SIG-M5 treated with dmso at 0.1 percent for 504 hours (cell line): ENCODE measurements around the gene MBD2.

Experiments used
- DNase-seq: peaks from one replicate; lab custom pipeline; 2025; ENCODE audit not compliant: unreplicated experiment; lab: John Stamatoyannopoulos, UW

Gene MBD2

GRCh38 chr18:54202851-54203250, 21.6 kb downstream of the MBD2 start:
- DNase-seq, result no peak

- DNase-seq, result no peak
These were observed 26.6 kb downstream of the MBD2 start for GRCh38 chr18:54197747-54198411.

DNA sequence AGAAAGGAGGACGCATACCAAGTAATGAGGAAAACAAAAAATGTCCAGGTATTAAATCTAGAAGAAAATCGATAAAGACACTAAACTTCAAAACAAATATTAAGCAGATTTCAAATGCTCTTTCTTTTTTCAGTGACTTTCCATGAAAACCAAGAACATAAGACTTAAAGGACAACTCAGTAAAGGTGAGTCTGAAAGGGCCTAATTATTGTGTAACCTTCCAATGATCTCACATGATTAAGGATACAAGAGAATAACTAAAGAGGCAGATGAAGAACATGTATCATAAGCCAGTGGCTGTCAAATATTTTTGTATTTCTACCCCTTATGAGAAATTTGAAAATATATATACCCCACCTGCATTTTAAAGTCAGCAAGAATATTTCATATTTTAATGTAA, 30.7 kb downstream of the MBD2 start:
- DNase-seq, result no peak

GRCh38 chr18:54192900-54193299, 31.6 kb downstream of the MBD2 start:
- no peak for DNase-seq

DNA sequence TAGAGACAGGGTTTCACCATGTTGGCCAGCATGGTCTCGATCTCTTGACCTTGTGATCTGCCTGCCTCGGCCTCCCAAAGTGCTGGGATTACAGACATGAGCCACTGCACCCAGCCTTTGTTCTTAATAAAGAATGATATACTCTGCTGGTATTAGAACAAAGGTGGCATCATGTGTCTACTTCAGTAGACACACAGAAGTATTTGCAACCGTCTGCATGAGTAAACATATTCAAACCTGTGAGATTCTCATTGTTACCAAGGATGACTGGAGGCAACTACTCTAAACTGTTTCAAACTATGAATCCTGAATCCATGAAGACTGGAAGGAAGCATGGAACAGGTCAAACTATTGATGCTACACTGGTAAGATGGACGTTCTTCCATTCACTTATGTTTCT, 32.1 kb downstream of the MBD2 start:
- DNase-seq, result no peak

DNA sequence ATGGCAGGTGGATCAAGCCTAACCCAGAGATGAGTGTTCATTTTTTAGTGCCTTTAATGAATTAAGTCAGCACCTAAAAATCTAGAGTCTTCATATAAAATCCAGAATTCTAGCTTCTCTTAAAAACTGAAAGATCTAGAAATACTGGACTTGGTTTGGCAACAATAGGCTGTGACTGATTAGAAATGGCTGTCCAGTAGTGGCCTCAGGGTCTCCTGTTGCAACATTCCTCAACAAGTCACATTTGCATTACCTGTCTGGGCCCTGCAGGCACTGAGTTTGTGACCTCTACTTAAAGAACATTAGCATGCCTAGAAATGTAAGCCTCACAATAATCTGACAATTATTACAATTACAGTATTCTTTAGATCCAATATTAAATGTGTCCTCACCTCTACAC, 33.1 kb downstream of the MBD2 start:
- no peak for DNase-seq

- no peak for DNase-seq
These were observed 37.1 kb downstream of the MBD2 start for GRCh38 chr18:54187372-54187771.

DNA sequence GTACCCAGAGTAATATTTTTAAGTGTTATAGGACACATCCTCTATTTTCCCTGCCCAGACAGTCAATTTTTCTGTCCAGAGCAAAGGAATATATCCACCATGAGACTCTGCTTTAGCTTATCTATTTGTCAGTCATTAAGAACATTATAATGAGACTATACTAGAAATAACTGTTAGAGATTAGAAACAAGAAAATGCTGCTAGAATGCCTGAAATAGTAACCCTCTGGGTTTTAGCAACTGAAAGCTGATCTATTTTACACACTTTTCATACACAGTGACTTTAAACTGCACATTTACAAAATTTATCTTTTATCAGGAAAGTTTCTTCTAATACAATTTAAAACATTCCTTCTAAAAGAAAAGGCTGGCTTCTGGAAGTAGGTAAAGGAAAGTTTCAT, 39.6 kb downstream of the MBD2 start:
- DNase-seq, result no peak

- no peak for DNase-seq
These were observed 41.1 kb downstream of the MBD2 start for GRCh38 chr18:54183390-54183789.

- no peak for DNase-seq
These were observed 42.4 kb downstream of the MBD2 start for GRCh38 chr18:54181856-54182602.

- no peak for DNase-seq
These were observed 50.4 kb downstream of the MBD2 start for GRCh38 chr18:54173980-54174630.

- no peak for DNase-seq
These were observed 51.2 kb downstream of the MBD2 start for GRCh38 chr18:54173250-54173649.

GRCh38 chr18:54169431-54170403, 54.8 kb downstream of the MBD2 start:
- DNase-seq, result no peak

- DNase-seq, result no peak
These were observed 59.0 kb downstream of the MBD2 start for GRCh38 chr18:54165450-54165849.

- no peak for DNase-seq
These were observed 61.0 kb downstream of the MBD2 start for GRCh38 chr18:54163453-54163852.

- DNase-seq, result no peak
These were observed 62.0 kb downstream of the MBD2 start for GRCh38 chr18:54162431-54162830.

GRCh38 chr18:54161267-54161666, 63.2 kb downstream of the MBD2 start:
- DNase-seq, result no peak

- no peak for DNase-seq
These were observed 64.6 kb downstream of the MBD2 start for GRCh38 chr18:54159906-54160305.

DNA sequence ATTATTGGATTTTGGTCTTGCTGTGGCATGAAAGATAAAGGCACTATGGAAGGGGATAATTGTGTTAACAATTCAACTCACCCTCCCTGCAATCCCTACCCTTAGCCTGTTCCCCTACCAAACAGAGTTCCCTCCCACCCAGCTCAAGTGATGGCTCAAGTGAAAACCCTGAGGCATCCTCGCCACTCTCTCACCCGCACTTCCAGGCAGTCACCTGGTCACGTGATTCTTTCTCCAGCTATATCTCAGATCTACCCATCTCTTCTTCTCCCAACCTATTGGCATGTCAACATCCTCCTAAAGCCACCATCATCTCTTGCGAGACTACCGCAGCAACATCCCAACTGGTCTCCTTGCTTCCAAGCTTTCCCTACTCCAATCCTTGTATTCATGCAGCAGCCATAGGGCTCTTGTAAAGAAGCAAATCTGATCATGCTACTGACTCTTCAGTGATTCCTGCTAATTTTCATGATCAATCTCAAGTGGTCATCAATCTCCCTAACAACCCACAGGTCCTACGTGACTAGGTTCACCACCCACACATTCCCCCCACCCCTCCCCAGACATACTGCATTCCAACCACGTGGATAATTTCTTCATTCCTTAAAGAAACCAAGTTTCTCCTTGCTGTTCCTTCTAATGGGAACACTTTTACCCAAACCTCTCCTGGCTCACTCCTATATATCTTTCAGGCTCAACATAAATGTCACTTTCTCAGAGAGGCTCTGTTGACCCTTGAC, 66.7 kb downstream of the MBD2 start:
- no peak for DNase-seq

DNA sequence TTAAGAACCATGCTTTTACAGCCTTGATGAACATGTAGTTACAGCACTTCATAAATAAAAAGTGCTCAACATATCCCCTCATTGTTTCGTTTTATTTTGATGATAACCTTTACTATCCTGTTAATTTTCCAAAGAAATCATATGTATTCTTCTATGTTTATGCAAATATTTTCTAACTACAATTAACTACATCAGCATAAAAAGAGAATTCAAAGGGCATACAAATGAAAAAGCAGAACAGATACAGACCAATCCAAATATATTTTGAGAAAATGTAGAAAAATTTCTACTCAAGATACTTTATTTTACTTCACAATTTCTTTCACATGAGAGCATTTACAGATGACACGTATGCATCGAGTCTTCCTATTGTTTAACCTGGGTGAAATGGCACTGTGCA, 69.1 kb downstream of the MBD2 start:
- no peak for DNase-seq
